Measurements from ENCODE around the gene LY6G6C. TPM values are rescaled to one million over a fixed set of nuclear protein-coding genes. Genes with fewer than 3 reads are reported as not detected.
A peak's percentile ranks its signal among the peaks of the same experiment; 100 is the strongest.

LY6G6C gene
- total and polyA plus RNA-seq, 2 of the 13 experiments (the other 11 are each of a cell fraction or from before 2014, with no cell fraction given), result 0.15 TPM; not detected in 1

- H3K36me3 ChIP-seq (replicated peaks in 1 of 2; ENCODE audit: control insufficient read depth in 1 of 2, insufficient read depth in 2 of 2, low read length in 2 of 2), result peaks cover 0 to 6% of the 10 kb centered on the region in 2 experiments; a peak in 2 of 5 replicates
- H3K79me2 ChIP-seq (ENCODE audit: insufficient read depth, low read length), result no peaks in the 10 kb centered on the region
- POLR2A ChIA-PET, result interaction anchor here (0.8 to 3.4 kb wide), 6 partner anchors 9 to 103 kb away, joined by 3 to 20 read pairs (median 8); partner anchors contain the start of genes ABHD16A, CLIC1, HSPA1B and LY6G6D
- H3K9ac ChIP-seq (ENCODE audit: insufficient read depth, low read depth, low read length), result no peak overlapping the region
- TF ChIP-seq MLLT10 (CRISPR knock-in tag; IDR thresholded peaks at IDR 0.05) (no peak), AGO1 (IDR thresholded peaks at IDR 0.05; ENCODE audit: low read depth, low read length, poor library complexity, severe bottlenecking) (peak; percentile 48), ZNF652 (CRISPR knock-in tag; IDR thresholded peaks at IDR 0.05; ENCODE audit: borderline replicate concordance, low read depth) (no peak), ZNF782 (CRISPR knock-in tag; IDR thresholded peaks at IDR 0.05; ENCODE audit: borderline replicate concordance) (no peak), ETV6 (CRISPR knock-in tag; conservative IDR thresholded peaks at IDR 0.05) (no peak), POLR2A (IDR thresholded peaks at IDR 0.05; ENCODE audit: insufficient read depth in 1 of 2, low read depth in 2 of 2, low read length in 2 of 2) (no peak), RBFOX2 (IDR thresholded peaks at IDR 0.05; ENCODE audit: low read depth, low read length) (0 out of 2 replicates have a peak, but pooled peaks have one; percentile 23), NCOA5 (CRISPR knock-in tag; IDR thresholded peaks at IDR 0.05) (no peak), ZNF510 (CRISPR knock-in tag; IDR thresholded peaks at IDR 0.05; ENCODE audit: low read depth) (no peak), ZNF335 (CRISPR knock-in tag; IDR thresholded peaks at IDR 0.05) (no peak), MED8 (CRISPR knock-in tag; IDR thresholded peaks at IDR 0.05; ENCODE audit: insufficient replicate concordance) (no peak), ZNF326 (CRISPR knock-in tag; IDR thresholded peaks at IDR 0.05; ENCODE audit: borderline replicate concordance) (no peak), AGO2 (optimal IDR thresholded peaks at IDR 0.05; ENCODE audit: low read depth, low read length) (peak; percentile 43)
- in situ Hi-C loops (cut with HindIII; ENCODE audit: extremely low pct_ligation_motif_present, low pct_unique_long_range_greater_than_20kb) (no loop called here), intact Hi-C loops (cut with micrococcal nuclease; ENCODE audit: unreplicated experiment) (no loop called here)
- H3K27ac ChIP-seq (ENCODE audit: extremely low read length, insufficient read depth, low read length), result no peak overlapping the region
- no TSS peak for BruUV-seq (replicated peaks)
- 81% methylated on average over 24 of the region's 25 CpGs for WGBS (ENCODE audit: low lambda C conversion rate)
- CTCF ChIA-PET (ENCODE audit: low intra/inter-chr PET ratio, low total read pairs), result no interaction called here
- DNase-seq (ENCODE audit: low spot score) (no peak), ATAC-seq (peak; percentile 6), FAIRE-seq (no peak)
- no peaks in the 10 kb centered on the region for H4K20me1 ChIP-seq (ENCODE audit: insufficient read depth, low read length)
- peaks cover 4% of the 10 kb centered on the region; the same call in 1 of the 2 replicates for H3K4me1 ChIP-seq (ENCODE audit: insufficient read depth, low read length)
- no peak overlapping the region for H2AFZ ChIP-seq (ENCODE audit: low read length)
- H3K9me3 ChIP-seq (ENCODE audit: low read length), result no peaks in the 10 kb centered on the region
- H3K4me2 ChIP-seq (ENCODE audit: low read depth, low read length), result no peak overlapping the region
- no peak overlapping the region for H3K4me3 ChIP-seq (replicated peaks in 1 of 3; ENCODE audit: insufficient read depth in 1 of 3, low read depth in 2 of 3, low read length in 3 of 3)
- H3K27me3 ChIP-seq (ENCODE audit: control insufficient read depth in 1 of 2, insufficient read depth in 2 of 2, low read length in 2 of 2), result peaks cover 0 to 29% of the 10 kb centered on the region in 2 experiments; a peak in 4 of 5 replicates
Measured at GRCh38 chr6:31723980-31724691, 2.6 kb upstream of the LY6G6C start.

Measured in HepG2 (cell line).